K562 treated with DMSO at 1 percent for 24 hours (cell line): ENCODE data around the gene CCL11. TPM values are rescaled to one million over a fixed set of nuclear protein-coding genes. Genes with fewer than 3 reads are reported as not detected.

Experiments
- total RNA-seq: library from RNA; unstranded; fragments of 300-600 nt; gene quantifications from 2 replicates; pipeline ENCODE4 v1.2.3, GENCODE V29; 2022; ENCODE audit warnings: low read depth; ENCODE audit not compliant: insufficient read depth

The CCL11 gene
- not detected in 2 replicates for total RNA-seq

GRCh38 chr17:34285286-34285792 lies at the start of gene CCL11:
TSS of gene CCL11 (plus strand) at chr17:34285742. CDS start at chr17:34285809, 67 bp downstream.

GRCh38 chr17:34254651-34255380 lies 30.7 kb upstream of the CCL11 start, which contains the start of gene CCL2:
TSS of gene CCL2 (plus strand) at chr17:34255285. CDS start at chr17:34255350, 65 bp downstream.

GRCh38 chr17:34269969-34270368 lies 15.6 kb upstream of the CCL11 start, which contains the start of gene CCL7:
TSS of gene CCL7 (plus strand) at chr17:34270221. CDS start at chr17:34270291, 70 bp downstream.

GRCh38 chr17:34319039-34319483 lies 33.5 kb downstream of the CCL11 start, which contains the start of gene CCL8:
TSS of gene CCL8 (plus strand) at chr17:34319435. CDS start at chr17:34319502, 67 bp downstream.

Other genes starting within 250 kb of the CCL11 start
- gene CCL2, start 30.5 kb upstream of the CCL11 start, total RNA-seq: 3.8 TPM in 2 replicates
- gene CCL7, start 15.5 kb upstream of the CCL11 start, total RNA-seq: not detected in 2 replicates
- not detected in 2 replicates for gene CCL8, start 33.7 kb downstream of the CCL11 start, total RNA-seq
- gene CCL13, start 70.7 kb downstream of the CCL11 start, total RNA-seq: not detected in 2 replicates
- gene CCL1, start 77.5 kb downstream of the CCL11 start, total RNA-seq: not detected in 2 replicates